GM06990 (cell line): ENCODE results near the gene EDEM1.
"Not testable (repeated sequence)": the region's sequence is repeated elsewhere in the genome, so short reads cannot be mapped to it uniquely, and the experiment has no call there.

Source experiments
- DNase-seq: peaks from one replicate; pipeline ENCODE4 v3.0.0-alpha.2; 2011; ENCODE audit not compliant: insufficient read length; ENCODE audit errors: extremely low read depth
- H3K27me3 ChIP-seq: replicated peaks from 2 replicates; pipeline ENCODE4 v1.6.0; 2011; ENCODE audit warnings: low read length; ENCODE audit not compliant: control insufficient read depth, insufficient read depth
- H3K36me3 ChIP-seq: 2 replicates; pipeline ENCODE4 v1.5.1; 2011; ENCODE audit warnings: low read length; ENCODE audit not compliant: control insufficient read depth, insufficient read depth
- H3K4me3 ChIP-seq: replicated peaks from 2 replicates; pipeline ENCODE4 v1.5.1; 2011; ENCODE audit warnings: low read depth, mild to moderate bottlenecking, control low read depth, low read length
- CTCF ChIP-seq: IDR thresholded peaks from 2 replicates; pipeline ENCODE4 v1.5.1; 2011; ENCODE audit warnings: low read length, control low read depth, mild to moderate bottlenecking, inconsistent platforms; ENCODE audit not compliant: insufficient read depth, poor library complexity, severe bottlenecking

EDEM1 gene

GRCh38 chr3:5165698-5166097 is 21.8 kb upstream of the EDEM1 start:
- H3K4me3 ChIP-seq, result no peak overlapping the region
- no peak for DNase-seq
- no peak for TF ChIP-seq CTCF
- H3K36me3 ChIP-seq, result no peaks in the 10 kb centered on the region
- no peaks in the 10 kb centered on the region for H3K27me3 ChIP-seq

DNA sequence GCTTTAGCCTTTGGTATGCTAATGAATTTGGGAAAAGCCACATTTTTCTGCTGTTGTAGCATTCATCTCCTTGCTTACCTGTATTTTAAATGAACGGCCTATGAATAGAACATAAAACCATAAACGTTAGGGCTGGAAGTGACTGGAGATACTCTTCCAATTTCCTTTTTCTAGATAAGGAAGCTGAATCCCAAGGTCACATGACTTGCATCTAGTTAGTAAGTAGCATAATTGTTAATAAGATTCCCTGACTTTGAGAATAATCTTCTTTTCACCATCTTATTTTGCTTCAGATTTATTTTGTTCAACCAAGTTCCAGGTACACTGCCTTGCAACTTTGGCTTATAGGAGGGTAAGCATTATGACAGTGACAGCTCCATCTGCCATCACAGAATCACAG is 20.7 kb upstream of the EDEM1 start:
- Histone ChIP-seq H3K36me3 (no peaks in the 10 kb centered on the region), H3K4me3 (no peak overlapping the region), H3K27me3 (no peaks in the 10 kb centered on the region)
- DNase-seq, result no peak
- TF ChIP-seq CTCF, result no peak

GRCh38 chr3:5168110-5168509 is 19.4 kb upstream of the EDEM1 start:
- no peaks in the 10 kb centered on the region; the same call in 1 of the 2 replicates for H3K36me3 ChIP-seq
- DNase-seq, result no peak
- H3K4me3 ChIP-seq, result no peak overlapping the region
- no peaks in the 10 kb centered on the region for H3K27me3 ChIP-seq
- no peak for TF ChIP-seq CTCF

- Histone ChIP-seq H3K4me3 (no peak overlapping the region), H3K27me3 (no peaks in the 10 kb centered on the region), H3K36me3 (peaks cover 3% of the 10 kb centered on the region)
- DNase-seq, result no peak
- no peak for TF ChIP-seq CTCF
These were observed 17.7 kb upstream of the EDEM1 start for GRCh38 chr3:5169807-5170206.

DNA sequence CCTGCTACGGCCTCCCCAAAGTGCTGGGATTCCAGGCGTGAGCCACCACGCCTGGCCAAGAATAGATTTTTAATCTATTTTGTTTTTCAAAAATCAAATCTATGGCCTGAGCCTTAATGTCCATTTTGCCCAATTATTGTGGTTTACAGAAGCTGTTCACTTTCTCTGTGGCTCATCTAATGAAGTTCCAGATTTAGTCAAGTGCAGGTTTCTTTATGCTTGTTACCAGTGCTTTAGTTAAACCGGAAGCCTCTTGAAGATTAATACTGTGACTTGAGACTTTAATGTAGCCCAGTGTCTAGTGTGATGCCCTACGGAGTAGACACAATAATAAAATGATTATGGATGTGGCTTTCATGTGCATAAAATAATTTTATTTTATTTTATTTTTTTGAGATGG is 16.5 kb upstream of the EDEM1 start:
- Histone ChIP-seq H3K27me3 (no peaks in the 10 kb centered on the region), H3K36me3 (peaks cover 6% of the 10 kb centered on the region), H3K4me3 (no peak overlapping the region)
- no peak for DNase-seq
- TF ChIP-seq CTCF, result no peak

GRCh38 chr3:5172018-5172417 is 15.5 kb upstream of the EDEM1 start:
- no peak for DNase-seq
- no peaks in the 10 kb centered on the region for H3K27me3 ChIP-seq
- no peak for TF ChIP-seq CTCF
- peaks cover 6% of the 10 kb centered on the region for H3K36me3 ChIP-seq
- H3K4me3 ChIP-seq, result no peak overlapping the region

DNA sequence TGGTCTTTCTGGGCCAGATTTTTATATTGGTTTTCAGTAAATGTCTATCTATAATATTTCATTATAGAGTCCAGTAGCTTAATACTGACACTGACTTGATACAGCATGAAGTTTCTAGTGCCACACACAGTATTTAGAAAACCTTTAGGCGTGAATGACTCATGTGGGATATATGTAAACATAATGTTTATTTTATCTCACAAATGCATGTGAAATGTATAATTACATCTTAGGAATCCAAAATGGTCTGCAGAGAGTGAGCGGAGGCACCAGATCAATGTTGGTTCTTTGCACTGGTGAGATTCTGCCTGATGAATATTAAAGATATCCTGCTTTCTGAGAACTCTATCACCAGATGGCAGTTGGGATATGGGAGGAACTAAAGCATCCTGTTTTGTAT is 8.5 kb upstream of the EDEM1 start:
- not testable (repeated sequence) for H3K36me3 ChIP-seq, H3K27me3 ChIP-seq, H3K4me3 ChIP-seq, DNase-seq
